ENCODE measurements around the gene GATAD2B. TPM values are rescaled to one million over a fixed set of nuclear protein-coding genes. Genes with fewer than 3 reads are reported as not detected.

The GATAD2B gene
- polyA plus RNA-seq, 1 donor = 18.1 TPM

DNA sequence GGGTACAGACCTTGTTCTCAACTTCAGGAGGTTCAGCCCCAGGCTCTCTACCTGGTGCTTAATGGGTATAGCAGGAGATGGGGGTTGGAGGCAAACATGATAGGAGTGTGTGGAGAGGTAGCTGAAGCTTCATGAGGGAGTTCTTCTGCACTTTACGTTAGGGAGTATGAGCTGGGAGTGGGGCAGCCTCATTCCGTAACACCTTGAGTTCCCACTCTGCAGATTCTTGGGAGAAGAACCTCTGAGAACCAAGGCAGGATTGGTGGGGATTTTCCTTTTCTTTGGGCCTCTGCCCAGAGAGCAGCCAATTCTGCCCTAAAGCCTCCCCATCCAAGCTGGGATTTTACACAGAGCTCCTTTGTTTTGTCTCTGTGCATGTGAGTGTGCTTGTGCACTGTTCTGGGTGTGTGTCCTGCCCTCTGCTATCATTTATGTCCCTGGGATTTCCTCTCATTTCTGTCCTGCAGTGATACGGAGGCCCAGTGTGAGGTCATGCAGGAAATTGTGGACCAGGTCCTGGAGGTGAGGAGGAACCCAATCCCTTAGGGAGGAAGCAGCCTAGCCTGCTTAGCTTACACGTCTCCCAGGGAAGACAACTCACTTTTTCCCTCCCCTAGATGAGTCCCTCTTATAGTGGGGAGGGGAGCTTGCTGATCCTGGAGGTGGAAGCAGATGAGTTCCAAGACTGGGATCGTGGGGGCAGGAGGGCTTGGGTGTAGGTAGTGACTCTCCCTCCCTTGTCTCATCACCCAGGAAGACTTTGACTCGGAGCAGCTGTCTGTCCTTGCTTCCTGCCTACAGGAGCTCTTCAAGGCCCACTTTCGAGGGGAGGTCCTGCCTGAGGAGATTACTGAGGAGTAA lies 159.2 kb downstream of the GATAD2B start:
- no peak for DNase-seq (ENCODE audit: low read depth)

DNA sequence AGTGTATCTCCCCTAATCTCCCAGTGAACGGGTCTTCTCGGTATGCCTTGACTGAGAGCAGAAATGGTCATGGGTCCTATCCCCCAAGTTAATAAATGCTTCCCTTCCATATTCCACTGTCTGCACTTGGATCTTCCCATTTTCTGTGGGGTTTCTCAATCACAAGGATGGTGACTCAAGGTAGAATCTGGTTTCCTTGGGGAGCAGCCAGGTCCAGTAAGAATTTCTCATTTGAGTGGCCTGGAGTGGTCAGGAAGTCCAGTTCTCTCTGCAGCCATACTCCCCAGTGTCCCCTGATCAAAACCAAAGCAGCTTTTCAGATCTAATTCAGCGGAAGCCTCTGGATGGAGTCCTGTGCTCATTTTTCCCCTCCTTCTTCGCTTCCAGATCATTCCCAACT lies 162.3 kb downstream of the GATAD2B start:
- no peak for DNase-seq (ENCODE audit: low read depth)

Other genes with a start within 250 kb of the GATAD2B start
- gene NPR1, start 244.3 kb downstream of the GATAD2B start, polyA plus RNA-seq (ENCODE audit: insufficient read length) = 12.7 TPM
- 39.2 TPM for gene INTS3, start 194.9 kb downstream of the GATAD2B start, polyA plus RNA-seq (ENCODE audit: insufficient read length)
- 18.1 TPM for gene SLC27A3, start 147.6 kb downstream of the GATAD2B start, polyA plus RNA-seq (ENCODE audit: insufficient read length)
- gene DENND4B, start 23.7 kb upstream of the GATAD2B start, polyA plus RNA-seq (ENCODE audit: insufficient read length) = 28.6 TPM
- 23.5 TPM for gene CRTC2, start 35.6 kb upstream of the GATAD2B start, polyA plus RNA-seq (ENCODE audit: insufficient read length)
- 37.4 TPM for gene SLC39A1, start 40.6 kb upstream of the GATAD2B start, polyA plus RNA-seq (ENCODE audit: insufficient read length)
- gene CREB3L4, start 44.9 kb upstream of the GATAD2B start, polyA plus RNA-seq (ENCODE audit: insufficient read length) = 11.1 TPM
- 75.7 TPM for gene JTB, start 54.7 kb upstream of the GATAD2B start, polyA plus RNA-seq (ENCODE audit: insufficient read length)
- gene RAB13, start 63.4 kb upstream of the GATAD2B start, polyA plus RNA-seq (ENCODE audit: insufficient read length) = 70.3 TPM
- gene RPS27, start 67.8 kb upstream of the GATAD2B start, polyA plus RNA-seq (ENCODE audit: insufficient read length) = 3,622 TPM
- 0.03 TPM for gene NUP210L, start 232.1 kb upstream of the GATAD2B start, polyA plus RNA-seq (ENCODE audit: insufficient read length)

Measured in forelimb muscle (tissue), 1 donor.